Hepatocyte (in vitro differentiated cells): ENCODE data around the gene SYTL4.
"Not testable (repeated sequence)": the region's sequence is repeated elsewhere in the genome, so short reads cannot be mapped to it uniquely, and the experiment has no call there.

Source experiments
- EZH2 ChIP-seq: fragments of 200-600 bp; sonication (generic); IDR thresholded peaks from 2 replicates; pipeline ENCODE4 v1.6.1; 2016; ENCODE audit warnings: antibody characterized with exemption, mild to moderate bottlenecking, borderline replicate concordance
- EZH2phosphoT487 ChIP-seq: fragments of 200-600 bp; sonication (generic); IDR thresholded peaks from one replicate; pipeline ENCODE4 v1.6.1; 2018; ENCODE audit warnings: antibody characterized with exemption, mild to moderate bottlenecking, low read depth, moderate library complexity; ENCODE audit not compliant: unreplicated experiment, severe bottlenecking
- TF ChIP-seq, protein P1 (sequence below): fragments of 200-600 bp; sonication (generic); IDR thresholded peaks from 2 replicates; pipeline ENCODE4 v1.5.1; 2016; ENCODE audit warnings: antibody characterized with exemption, mild to moderate bottlenecking; ENCODE audit not compliant: poor library complexity

DNA sequence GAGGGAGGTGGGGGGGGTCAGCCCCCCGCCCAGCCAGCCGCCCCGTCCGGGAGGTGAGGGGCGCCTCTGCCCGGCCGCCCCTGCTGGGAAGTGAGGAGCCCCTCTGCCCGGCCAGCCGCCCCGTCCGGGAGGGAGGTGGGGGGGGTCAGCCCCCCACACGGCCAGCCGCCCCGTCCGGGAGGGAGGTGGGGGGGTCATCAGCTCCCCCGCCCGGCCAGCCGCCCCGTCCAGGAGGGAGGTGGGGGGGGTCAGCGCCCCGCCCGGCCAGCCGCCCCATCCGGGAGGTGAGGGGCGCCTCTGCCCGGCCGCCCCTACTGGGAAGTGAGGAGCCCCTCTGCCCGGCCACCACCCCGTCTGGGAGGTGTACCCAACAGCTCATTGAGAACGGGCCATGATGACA lies 7.9 kb downstream of the SYTL4 start:
- TF ChIP-seq EZH2, EZH2phosphoT487: not testable (repeated sequence)
- TF ChIP-seq, protein P1, sequence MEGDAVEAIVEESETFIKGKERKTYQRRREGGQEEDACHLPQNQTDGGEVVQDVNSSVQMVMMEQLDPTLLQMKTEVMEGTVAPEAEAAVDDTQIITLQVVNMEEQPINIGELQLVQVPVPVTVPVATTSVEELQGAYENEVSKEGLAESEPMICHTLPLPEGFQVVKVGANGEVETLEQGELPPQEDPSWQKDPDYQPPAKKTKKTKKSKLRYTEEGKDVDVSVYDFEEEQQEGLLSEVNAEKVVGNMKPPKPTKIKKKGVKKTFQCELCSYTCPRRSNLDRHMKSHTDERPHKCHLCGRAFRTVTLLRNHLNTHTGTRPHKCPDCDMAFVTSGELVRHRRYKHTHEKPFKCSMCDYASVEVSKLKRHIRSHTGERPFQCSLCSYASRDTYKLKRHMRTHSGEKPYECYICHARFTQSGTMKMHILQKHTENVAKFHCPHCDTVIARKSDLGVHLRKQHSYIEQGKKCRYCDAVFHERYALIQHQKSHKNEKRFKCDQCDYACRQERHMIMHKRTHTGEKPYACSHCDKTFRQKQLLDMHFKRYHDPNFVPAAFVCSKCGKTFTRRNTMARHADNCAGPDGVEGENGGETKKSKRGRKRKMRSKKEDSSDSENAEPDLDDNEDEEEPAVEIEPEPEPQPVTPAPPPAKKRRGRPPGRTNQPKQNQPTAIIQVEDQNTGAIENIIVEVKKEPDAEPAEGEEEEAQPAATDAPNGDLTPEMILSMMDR = not testable (repeated sequence)
